ENCODE measurements around the gene PMPCB. TPM values are rescaled to one million over a fixed set of nuclear protein-coding genes. Genes with fewer than 3 reads are reported as not detected.

PMPCB gene
- total and polyA plus RNA-seq, 10 of the 15 experiments (the other 5 are each of a cell fraction or from before 2014, with no cell fraction given), result 70.3 to 163 (median 102) TPM

- peak; percentile 88 for FAIRE-seq
- CTCF ChIA-PET, result interaction anchor here (1.3 to 1.5 kb wide), 2 partner anchors 15 to 48 kb away, joined by 3 read pairs; no protein-coding TSS in a partner anchor
- BruUV-seq (replicated peaks), result no TSS peak
- Histone ChIP-seq H3K36me3 (ENCODE audit: control insufficient read depth in 2 of 2, insufficient read depth in 2 of 2, low read length in 1 of 2) (peaks cover 0 to 13% of the 10 kb centered on the region in 2 experiments; a peak in 2 of 4 replicates), H3K4me2 (ENCODE audit: control insufficient read depth, insufficient read depth) (peak within 1 kb of the TSS; percentile 77), H3K79me2 (ENCODE audit: control insufficient read depth, insufficient read depth, low read length) (peaks cover 72% of the 10 kb centered on the region), H3K9ac (ENCODE audit: control insufficient read depth, insufficient read depth, low read length) (peak within 1 kb of the TSS; percentile 92), H3K4me1 (ENCODE audit: control insufficient read depth, insufficient read depth, low read length) (peaks cover 7% of the 10 kb centered on the region), H3K4me3 (peak within 1 kb of the TSS; percentile 83), H3K9me3 (replicated peaks; ENCODE audit: control insufficient read depth, insufficient read depth, low read length) (no peaks in the 10 kb centered on the region), H3K27ac (ENCODE audit: control insufficient read depth, insufficient read depth) (peak within 1 kb of the TSS; percentile 87), H4K20me1 (ENCODE audit: control insufficient read depth, insufficient read depth) (no peaks in the 10 kb centered on the region), H2AFZ (ENCODE audit: control insufficient read depth, low read depth, low read length) (peak within 1 kb of the TSS; percentile 97), H3K27me3 (replicated peaks in 1 of 2; ENCODE audit: control insufficient read depth in 2 of 2, insufficient read depth in 2 of 2, low read length in 1 of 2) (no peaks in the 10 kb centered on the region)
- peak; percentile 69 for DNase-seq (ENCODE audit: low read depth, low spot score)
- ATAC-seq, result peak; percentile 88
- 12% methylated on average over 43 of the region's 43 CpGs for WGBS (ENCODE audit: insufficient coverage, insufficient replicate concordance, low lambda C conversion rate, missing lambda C conversion rate)
- RAD21 ChIA-PET (ENCODE audit: unreplicated experiment), result interaction anchor here (0.6 kb wide), 1 partner anchor 212 kb away, joined by 3 read pairs; no protein-coding TSS in a partner anchor
- intact Hi-C loops (cut with micrococcal nuclease; ENCODE audit: unreplicated experiment) (loop anchor here (1.0 to 10.0 kb wide), 3 partner anchors 47 to 200 kb away; partner anchors contain the start of genes NAPEPLD and PMPCB), in situ Hi-C loops (cut with MboI) (loop anchor here (25.0 kb wide), 1 partner anchor 1743 kb away; no protein-coding TSS in a partner anchor)
- SMC1A ChIA-PET (ENCODE audit: uncharacterized antibody, unreplicated experiment), result no interaction called here
- POLR2A ChIA-PET, result no interaction called here
- TF ChIP-seq SMAD5 (IDR thresholded peaks at IDR 0.05; ENCODE audit: low read depth) (0 out of 2 replicates have a peak, but pooled peaks have one; percentile 67), ESRRA (IDR thresholded peaks at IDR 0.05; ENCODE audit: low read length) (peak; percentile 70), FOXK2 (IDR thresholded peaks at IDR 0.05) (no peak), BACH1 (IDR thresholded peaks at IDR 0.05; ENCODE audit: borderline replicate concordance) (peak; percentile 74), EGR1 (IDR thresholded peaks at IDR 0.05; ENCODE audit: borderline replicate concordance in 1 of 2, low read depth in 2 of 2, low read length in 2 of 2) (peak; percentile 54 to 96), PRDM15 (CRISPR knock-in tag; IDR thresholded peaks at IDR 0.05) (no peak), CHD1 (IDR thresholded peaks at IDR 0.05; ENCODE audit: low read depth, low read length) (no peak; the same call in 1 of the 2 replicates), POLR2AphosphoS5 (IDR thresholded peaks at IDR 0.05; ENCODE audit: low read length) (peak; percentile 92), KAT2A (conservative IDR thresholded peaks at IDR 0.05; ENCODE audit: control insufficient read depth, low read depth, low read length) (no peak), PML (IDR thresholded peaks at IDR 0.05; ENCODE audit: low read length) (peak; percentile 85; the same call in 1 of the 2 replicates), YBX1 (IDR thresholded peaks at IDR 0.05) (no peak), TCF7 (IDR thresholded peaks at IDR 0.05; ENCODE audit: borderline replicate concordance) (no peak), JUNB (IDR thresholded peaks at IDR 0.05) (peak; percentile 27; the same call in 1 of the 2 replicates), IKZF2 (IDR thresholded peaks at IDR 0.05) (peak; percentile 76 to 80), ZNF274 (IDR thresholded peaks at IDR 0.05; ENCODE audit: insufficient read depth, insufficient read length) (no peak), CTCF (IDR thresholded peaks at IDR 0.05 in 2 of 3, conservative IDR thresholded peaks at IDR 0.05 in 1 of 3; ENCODE audit: control insufficient read depth in 2 of 3, extremely low read depth in 1 of 3, insufficient read depth in 1 of 3, low read depth in 3 of 3, low read length in 3 of 3) (no peak), ETV6 (conservative IDR thresholded peaks at IDR 0.05 in 1 of 2, IDR thresholded peaks at IDR 0.05 in 1 of 2; ENCODE audit: borderline replicate concordance in 1 of 2, low read depth in 1 of 2) (0 out of 4 replicates have a peak, but pooled peaks of 1 of the 2 experiments have one; percentile 48)
Measured at GRCh38 chr7:103344453-103345149, 47.4 kb downstream of the PMPCB start, which contains the start of gene DNAJC2. Gene DNAJC2, minus strand, starts transcription at chr7:103344767. Its CDS starts 145 bp downstream, at chr7:103344622.

Data from GM12878 (cell line).